Measurements from ENCODE around the gene DGKZ.

DGKZ gene

GRCh38 chr11:46385169-46386004 is 38.1 kb downstream of the DGKZ start:
- Mint-ChIP-seq H3K4me3 (no peak overlapping the region), H3K36me3 (ENCODE audit: low read depth) (peaks cover 20% of the 10 kb centered on the region), H3K27me3 (ENCODE audit: low read depth, poor library complexity) (peaks cover 55% of the 10 kb centered on the region)

GRCh38 chr11:46386005-46386578 is 38.8 kb downstream of the DGKZ start:
- Mint-ChIP-seq H3K36me3 (ENCODE audit: low read depth) (peaks cover 20% of the 10 kb centered on the region), H3K9me3 (no peaks in the 10 kb centered on the region), H3K27me3 (ENCODE audit: low read depth, poor library complexity) (peaks cover 62% of the 10 kb centered on the region), H3K4me1 (peaks cover 56% of the 10 kb centered on the region), H3K27ac (no peak overlapping the region), H3K4me3 (no peak overlapping the region)
- TF ChIP-seq, protein P1, sequence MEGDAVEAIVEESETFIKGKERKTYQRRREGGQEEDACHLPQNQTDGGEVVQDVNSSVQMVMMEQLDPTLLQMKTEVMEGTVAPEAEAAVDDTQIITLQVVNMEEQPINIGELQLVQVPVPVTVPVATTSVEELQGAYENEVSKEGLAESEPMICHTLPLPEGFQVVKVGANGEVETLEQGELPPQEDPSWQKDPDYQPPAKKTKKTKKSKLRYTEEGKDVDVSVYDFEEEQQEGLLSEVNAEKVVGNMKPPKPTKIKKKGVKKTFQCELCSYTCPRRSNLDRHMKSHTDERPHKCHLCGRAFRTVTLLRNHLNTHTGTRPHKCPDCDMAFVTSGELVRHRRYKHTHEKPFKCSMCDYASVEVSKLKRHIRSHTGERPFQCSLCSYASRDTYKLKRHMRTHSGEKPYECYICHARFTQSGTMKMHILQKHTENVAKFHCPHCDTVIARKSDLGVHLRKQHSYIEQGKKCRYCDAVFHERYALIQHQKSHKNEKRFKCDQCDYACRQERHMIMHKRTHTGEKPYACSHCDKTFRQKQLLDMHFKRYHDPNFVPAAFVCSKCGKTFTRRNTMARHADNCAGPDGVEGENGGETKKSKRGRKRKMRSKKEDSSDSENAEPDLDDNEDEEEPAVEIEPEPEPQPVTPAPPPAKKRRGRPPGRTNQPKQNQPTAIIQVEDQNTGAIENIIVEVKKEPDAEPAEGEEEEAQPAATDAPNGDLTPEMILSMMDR (IDR thresholded peaks at IDR 0.05) = no peak
- DNase-seq = no peak

More at GRCh38 chr11:46385169-46386004, 38.1 kb downstream of the DGKZ start:
- no peaks in the 10 kb centered on the region for H3K9me3 Mint-ChIP-seq
- no peak overlapping the region for H3K27ac Mint-ChIP-seq
- TF ChIP-seq, protein P1 (IDR thresholded peaks at IDR 0.05) = no peak
- DNase-seq = no peak
- H3K4me1 Mint-ChIP-seq = peaks cover 56% of the 10 kb centered on the region

- Mint-ChIP-seq H3K4me3 (no peak overlapping the region), H3K36me3 (ENCODE audit: low read depth) (peaks cover 20% of the 10 kb centered on the region), H3K4me1 (peaks cover 56% of the 10 kb centered on the region), H3K27ac (no peak overlapping the region), H3K27me3 (ENCODE audit: low read depth, poor library complexity) (peaks cover 62% of the 10 kb centered on the region), H3K9me3 (no peaks in the 10 kb centered on the region)
- TF ChIP-seq, protein P1 (IDR thresholded peaks at IDR 0.05) = no peak
- DNase-seq = no peak
Measured at GRCh38 chr11:46386674-46387073, 39.4 kb downstream of the DGKZ start.

DNA sequence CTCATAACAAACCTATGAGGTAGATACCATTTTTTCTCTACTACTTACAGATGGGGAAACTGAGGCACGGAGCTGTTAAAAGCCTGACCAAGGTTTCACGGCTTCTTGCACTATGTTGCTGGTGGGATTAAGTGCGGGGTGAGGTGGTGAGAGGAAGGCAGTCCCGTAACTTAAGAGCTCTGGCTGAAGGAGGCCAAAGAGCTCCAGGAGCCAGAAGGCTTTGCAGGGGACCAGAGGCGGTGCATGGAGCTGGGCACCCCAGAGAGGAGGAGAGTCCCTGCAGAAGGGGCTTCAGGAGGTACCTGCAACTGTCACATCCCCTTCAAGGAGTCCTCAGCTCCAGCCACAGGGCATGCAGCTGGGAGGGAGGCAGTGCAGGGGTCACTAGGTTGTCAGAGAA is 40.2 kb downstream of the DGKZ start:
- H3K4me1 Mint-ChIP-seq = peaks cover 56% of the 10 kb centered on the region
- no peaks in the 10 kb centered on the region for H3K9me3 Mint-ChIP-seq
- no peak for DNase-seq
- peaks cover 20% of the 10 kb centered on the region for H3K36me3 Mint-ChIP-seq (ENCODE audit: low read depth)
- H3K27me3 Mint-ChIP-seq (ENCODE audit: low read depth, poor library complexity) = peaks cover 64% of the 10 kb centered on the region
- TF ChIP-seq, protein P1 (IDR thresholded peaks at IDR 0.05) = no peak
- H3K27ac Mint-ChIP-seq = no peak overlapping the region
- no peak overlapping the region for H3K4me3 Mint-ChIP-seq

DNA sequence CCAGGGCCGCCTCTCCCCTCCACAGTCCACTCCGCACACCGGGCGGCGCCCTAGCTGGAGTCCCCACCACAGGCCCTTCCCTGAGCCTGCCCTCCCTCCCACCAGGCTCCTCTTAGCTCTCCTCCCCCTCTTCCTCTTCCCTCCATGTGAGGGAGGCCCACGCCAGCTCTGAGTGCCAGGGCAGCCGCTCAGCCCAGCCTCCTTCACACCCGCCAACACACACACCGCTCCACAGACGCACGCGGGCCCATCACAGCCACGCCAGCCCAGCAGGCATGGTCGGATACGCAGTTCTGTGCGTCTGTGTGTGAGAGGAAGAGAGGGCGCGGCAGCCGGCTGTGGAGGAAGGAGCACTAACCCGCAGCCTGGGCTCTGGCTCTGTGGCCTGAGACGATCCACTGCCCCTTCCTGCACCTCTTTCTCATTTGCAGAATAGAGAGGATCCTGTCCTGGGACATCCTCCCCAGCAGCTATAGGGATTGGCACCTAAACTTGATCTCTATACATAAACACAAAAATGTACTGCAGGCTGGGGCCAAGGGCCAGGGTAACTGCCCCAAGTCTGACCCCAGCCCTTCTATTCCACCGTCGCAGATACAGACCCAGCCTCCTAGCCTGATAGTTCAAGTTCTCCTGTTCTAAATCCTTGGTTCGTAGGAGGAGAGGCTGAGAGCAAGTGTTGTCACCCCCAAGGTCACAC is 40.8 kb downstream of the DGKZ start:
- no peak overlapping the region for H3K27ac Mint-ChIP-seq
- TF ChIP-seq, protein P1 (IDR thresholded peaks at IDR 0.05) = no peak
- H3K4me1 Mint-ChIP-seq = peaks cover 59% of the 10 kb centered on the region
- peaks cover 20% of the 10 kb centered on the region for H3K36me3 Mint-ChIP-seq (ENCODE audit: low read depth)
- DNase-seq = no peak
- H3K4me3 Mint-ChIP-seq = peak overlapping the region; percentile 10
- no peaks in the 10 kb centered on the region for H3K9me3 Mint-ChIP-seq
- peaks cover 70% of the 10 kb centered on the region for H3K27me3 Mint-ChIP-seq (ENCODE audit: low read depth, poor library complexity)

Measured in nephron progenitor cell (in vitro differentiated cells).